HCT116 (cell line): ENCODE results near the gene TRMT11. TPM values are rescaled to one million over a fixed set of nuclear protein-coding genes. Genes with fewer than 3 reads are reported as not detected.
"Not testable (repeated sequence)": the region's sequence is repeated elsewhere in the genome, so short reads cannot be mapped to it uniquely, and the experiment has no call there.

Source experiments
- ATAC-seq: fragments of 200-7000 bp; cut with Tn5 transposase; 2 replicates; pipeline ENCODE4 v1.9.1; 2020; ENCODE audit warnings: mild to moderate bottlenecking, moderate library complexity
- BruUV-seq: library from RNA; stranded (reverse); fragments of 400-500 nt; replicated peaks from 2 replicates; lab custom pipeline; 2021; lab: Mats Ljungman, UMichigan
- CTCF ChIA-PET: fragments of 300-600 bp; sonication (Branson Sonifier 250); formaldehyde crosslinking; loops from one replicate; lab custom pipeline; 2021; ENCODE audit warnings: antibody characterized with exemption; lab: Charles Lee
- POLR2A ChIA-PET: fragments of 300-600, 350-600 bp; sonication (Branson Sonifier 250); formaldehyde crosslinking; loops from one replicate; lab custom pipeline; 2021; ENCODE audit warnings: antibody characterized with exemption; lab: Charles Lee
- RAD21 ChIA-PET, 2 experiments: fragments of 300-600 bp; sonication (Branson Sonifier 250); formaldehyde crosslinking; loops; one replicate each; lab custom pipeline; 2023; ENCODE audit warnings: low total read pairs in 2 of 2; ENCODE audit not compliant: uncharacterized antibody in 2 of 2, unreplicated experiment in 2 of 2, low non-redundant PET in 1 of 2; lab: Charles Lee
- DNase-seq: peaks from one replicate; pipeline ENCODE4 v3.0.0-alpha.2; 2010; ENCODE audit warnings: low read depth, low spot score
- H2AFZ ChIP-seq: fragments of 200-600 bp; shearing (Covaris generic), sonication (generic); 2 replicates; pipeline ENCODE4 v1.6.1; 2017; ENCODE audit warnings: low read depth, mixed run types, mixed read lengths, antibody characterized with exemption, low read length; ENCODE audit not compliant: poor library complexity, severe bottlenecking
- H3K27ac ChIP-seq: 2 replicates; pipeline ENCODE4 v1.5.1; 2012; ENCODE audit warnings: low read depth, low read length
- H3K27me3 ChIP-seq: fragments of 200-600 bp; sonication (generic); 2 replicates; pipeline ENCODE4 v1.6.1; 2016; ENCODE audit warnings: mixed run types, low read length, mixed read lengths; ENCODE audit not compliant: insufficient read depth
- H3K36me3 ChIP-seq, 2 experiments: fragments of 200-500 bp in 1 of 2; fragments of 200-600 bp in 1 of 2; sonication (Bioruptor generic) in 1 of 2; sonication (generic) in 1 of 2; 2 replicates each; pipeline versions ENCODE4 v1.5.1 to v1.6.1; 2014 to 2016; ENCODE audit warnings: low read length in 2 of 2, inconsistent platforms in 1 of 2, mixed read lengths in 1 of 2, mixed run types in 1 of 2; ENCODE audit not compliant: insufficient read depth in 2 of 2, control insufficient read depth in 1 of 2
- H3K4me1 ChIP-seq, 2 experiments: fragments of 200-600 bp in 1 of 2; sonication (generic) in 1 of 2; 2 replicates each; pipeline versions ENCODE4 v1.5.1 to v1.6.1; 2012 to 2017; ENCODE audit warnings: low read length in 2 of 2, inconsistent platforms in 1 of 2, mild to moderate bottlenecking in 1 of 2, mixed read lengths in 1 of 2, mixed run types in 1 of 2, moderate library complexity in 1 of 2; ENCODE audit not compliant: insufficient read depth in 2 of 2, control insufficient read depth in 1 of 2
- H3K4me2 ChIP-seq: fragments of 200-600 bp; sonication (generic); 2 replicates; pipeline ENCODE4 v1.6.1; 2017; ENCODE audit warnings: mixed run types, low read length, mixed read lengths
- H3K4me3 ChIP-seq, 2 experiments: fragments of 200-600 bp in 1 of 2; sonication (generic) in 1 of 2; replicated peaks in 1 of 2; 2 replicates each; pipeline ENCODE4 v1.5.1; 2011 to 2016; ENCODE audit warnings: low read length in 2 of 2, control low read depth in 1 of 2, low read depth in 1 of 2, mild to moderate bottlenecking in 1 of 2, mixed read lengths in 1 of 2, mixed run types in 1 of 2
- H3K79me2 ChIP-seq: fragments of 200-600 bp; sonication (generic); 2 replicates; pipeline ENCODE4 v1.6.1; 2017; ENCODE audit warnings: mild to moderate bottlenecking, mixed run types, low read length, moderate library complexity, mixed read lengths; ENCODE audit not compliant: insufficient read depth
- H3K9ac ChIP-seq: fragments of 200-600 bp; sonication (generic); 2 replicates; pipeline ENCODE4 v1.6.1; 2016; ENCODE audit warnings: low read length, mixed read lengths
- H3K9me2 ChIP-seq: fragments of 200-600 bp; sonication (generic), shearing (Covaris generic); 2 replicates; pipeline ENCODE4 v1.6.1; 2017; ENCODE audit warnings: mixed run types, mild to moderate bottlenecking, moderate library complexity; ENCODE audit not compliant: insufficient read depth
- H3K9me3 ChIP-seq, 2 experiments: fragments of 200-500 bp in 1 of 2; fragments of 200-600 bp in 1 of 2; sonication (Bioruptor generic) in 1 of 2; sonication (generic) in 1 of 2; 2 replicates each; pipeline ENCODE4 v1.6.1; 2014 to 2017; ENCODE audit warnings: low read length in 2 of 2, mixed read lengths in 2 of 2, inconsistent platforms in 1 of 2, low read depth in 1 of 2, mild to moderate bottlenecking in 1 of 2, mixed run types in 1 of 2, moderate library complexity in 1 of 2; ENCODE audit not compliant: control insufficient read depth in 1 of 2, insufficient read depth in 1 of 2
- H4K20me1 ChIP-seq: fragments of 200-600 bp; sonication (generic), shearing (Covaris generic); 2 replicates; pipeline ENCODE4 v1.6.1; 2017; ENCODE audit warnings: mixed run types, mild to moderate bottlenecking, moderate library complexity; ENCODE audit not compliant: insufficient read depth
- CEBPB ChIP-seq: IDR thresholded peaks from 2 replicates; pipeline ENCODE4 v1.6.1; 2012; ENCODE audit warnings: low read depth
- EZH2 ChIP-seq: fragments of 200-600 bp; sonication (generic); IDR thresholded peaks from 2 replicates; pipeline ENCODE4 v1.6.1; 2017; ENCODE audit warnings: antibody characterized with exemption, mixed run types
- EZH2phosphoT487 ChIP-seq: fragments of 200-600 bp; IDR thresholded peaks from 2 replicates; pipeline ENCODE4 v1.6.1; 2018; ENCODE audit warnings: antibody characterized with exemption, borderline replicate concordance
- FOSL1 ChIP-seq: IDR thresholded peaks from 2 replicates; pipeline ENCODE4 v1.6.1; 2012; ENCODE audit warnings: low read depth
- JUND ChIP-seq: IDR thresholded peaks from 2 replicates; pipeline ENCODE4 v1.6.1; 2012
- POLR2A ChIP-seq: IDR thresholded peaks from 2 replicates; pipeline ENCODE4 v1.7.0; 2011; ENCODE audit warnings: borderline replicate concordance; ENCODE audit not compliant: insufficient read depth, insufficient read length; ENCODE audit errors: extremely low read depth
- POLR2AphosphoS5 ChIP-seq: IDR thresholded peaks from 2 replicates; pipeline ENCODE4 v1.6.1; 2011; ENCODE audit warnings: mild to moderate bottlenecking, low read depth, low read length, moderate library complexity
- RAD21 ChIP-seq: IDR thresholded peaks from 2 replicates; pipeline ENCODE4 v1.6.1; 2012; ENCODE audit warnings: low read depth, mild to moderate bottlenecking
- REST ChIP-seq: IDR thresholded peaks from 2 replicates; pipeline ENCODE4 v1.6.1; 2012; ENCODE audit warnings: low read depth
- SIN3A ChIP-seq: IDR thresholded peaks from 2 replicates; pipeline ENCODE4 v1.6.1; 2012; ENCODE audit warnings: low read depth
- SP1 ChIP-seq: IDR thresholded peaks from 2 replicates; pipeline ENCODE4 v1.6.1; 2012; ENCODE audit warnings: low read depth
- SRF ChIP-seq: IDR thresholded peaks from 2 replicates; pipeline ENCODE4 v1.6.1; 2012; ENCODE audit warnings: low read depth
- TCF7L2 ChIP-seq: IDR thresholded peaks from 2 replicates; pipeline ENCODE4 v1.7.0; 2011; ENCODE audit warnings: borderline replicate concordance, inconsistent platforms; ENCODE audit not compliant: insufficient read depth, insufficient read length; ENCODE audit errors: extremely low read depth
- YY1 ChIP-seq: IDR thresholded peaks from 2 replicates; pipeline ENCODE4 v1.6.1; 2011; ENCODE audit warnings: low read length, low read depth, moderate library complexity, mild to moderate bottlenecking; ENCODE audit not compliant: insufficient replicate concordance; ENCODE audit errors: extremely low read depth
- ZBTB33 ChIP-seq: IDR thresholded peaks from 2 replicates; pipeline ENCODE4 v1.6.1; 2011; ENCODE audit warnings: mild to moderate bottlenecking, low read length, moderate library complexity; ENCODE audit not compliant: insufficient replicate concordance; ENCODE audit errors: extremely low read depth
- ZFX ChIP-seq: fragments of 450-650 bp; IDR thresholded peaks from 2 replicates; pipeline ENCODE4 v1.6.1; 2017
- intact Hi-C: fragments of 100-400 bp; cut with micrococcal nuclease; formaldehyde crosslinking; loops from 2 replicates; pipeline ENCODE4 v1.10.0; 2022
- total RNA-seq: library from RNA; stranded (reverse); gene quantifications from one replicate; pipeline ENCODE4 v1.2.1, GENCODE V29; 2021; ENCODE audit not compliant: unreplicated experiment

Gene TRMT11
- total RNA-seq, 1 experiment from 2014 or later = 41.8 TPM

- H3K4me2 ChIP-seq, BruUV-seq, DNase-seq, CTCF ChIA-PET, H2AFZ ChIP-seq, H3K9ac ChIP-seq, H3K4me3 ChIP-seq, intact Hi-C loops, H3K27me3 ChIP-seq, H3K9me3 ChIP-seq, ATAC-seq, H3K9me2 ChIP-seq, H3K4me1 ChIP-seq, H3K27ac ChIP-seq: not testable (repeated sequence)
- peaks cover 24 to 29% of the 10 kb centered on the region in 2 experiments for H3K36me3 ChIP-seq
- peak; percentile 49; the same call in 1 of the 2 replicates for TF ChIP-seq CEBPB
- TF ChIP-seq, all 23 proteins: peak for 1; not testable (repeated sequence) for 22
- H3K79me2 ChIP-seq, POLR2A ChIA-PET, RAD21 ChIA-PET, H4K20me1 ChIP-seq: not testable (repeated sequence)
Measured at GRCh38 chr6:126023474-126023873, 37.1 kb downstream of the TRMT11 start.

GRCh38 chr6:126026001-126026400, 39.7 kb downstream of the TRMT11 start:
- Histone ChIP-seq H3K27me3 (no peaks in the 10 kb centered on the region), H3K9me3 (no peaks in the 10 kb centered on the region), H3K4me2 (no peak overlapping the region), H3K4me1 (no peaks in the 10 kb centered on the region), H3K79me2 (peaks cover 13% of the 10 kb centered on the region; the same call in 1 of the 2 replicates), H3K9me2 (no peaks in the 10 kb centered on the region), H3K4me3 (no peak overlapping the region), H3K27ac (no peak overlapping the region), H2AFZ (no peak overlapping the region), H3K36me3 (peaks cover 20 to 25% of the 10 kb centered on the region in 2 experiments), H3K9ac (no peak overlapping the region), H4K20me1 (peaks cover 4% of the 10 kb centered on the region; the same call in 1 of the 2 replicates)
- ChIA-PET CTCF (no interaction called here), POLR2A (no interaction called here), RAD21 (no interaction called here)
- no peak for ATAC-seq
- TF ChIP-seq ZFX = no peak
- no peak for TF ChIP-seq TCF7L2
- no peak for TF ChIP-seq CEBPB
- TF ChIP-seq SIN3A = no peak
- TF ChIP-seq EZH2 = no peak
- TF ChIP-seq SRF = no peak
- no peak for TF ChIP-seq EZH2phosphoT487
- TF ChIP-seq YY1 = no peak
- no peak for TF ChIP-seq POLR2AphosphoS5
- no peak for TF ChIP-seq RAD21
- TF ChIP-seq REST = no peak
- no peak for TF ChIP-seq POLR2A
- no peak for TF ChIP-seq JUND
- no peak for TF ChIP-seq SP1
- no peak for TF ChIP-seq FOSL1
- no peak for TF ChIP-seq ZBTB33
- intact Hi-C loops = no loop called here
- no peak for DNase-seq
- no TSS peak for BruUV-seq
